ENCODE results near the gene TNS4. TPM values are rescaled to one million over a fixed set of nuclear protein-coding genes. Genes with fewer than 3 reads are reported as not detected.

The TNS4 gene
- total RNA-seq, 1 experiment from 2014 or later = 36.6 TPM

DNA sequence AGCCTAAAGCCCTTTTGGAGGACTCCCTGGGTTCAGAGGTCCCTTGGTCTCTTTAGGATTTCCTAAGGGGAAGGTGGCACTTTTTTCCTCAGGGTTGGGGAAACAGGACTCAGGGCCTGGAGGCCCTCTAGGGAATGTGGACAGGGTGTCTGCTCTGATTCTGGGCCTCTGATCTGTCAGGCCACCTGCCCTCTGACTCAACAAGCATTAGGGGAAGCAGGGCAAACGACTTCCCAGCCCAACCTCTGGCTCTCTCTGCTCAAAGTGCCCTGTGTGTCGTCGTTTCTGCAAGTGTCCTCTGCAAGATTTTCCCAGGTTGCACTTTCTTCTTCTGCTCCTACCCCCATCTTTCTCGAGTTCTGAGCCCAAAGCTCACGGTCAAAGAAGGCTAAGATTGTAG is 64.8 kb downstream of the TNS4 start:
- ChIA-PET RAD21 (ENCODE audit: low non-redundant PET in 1 of 2, low total read pairs in 2 of 2, uncharacterized antibody in 2 of 2, unreplicated experiment in 2 of 2) (no interaction called here), CTCF (interaction anchor here (1.5 kb wide), 1 partner anchor 11 kb away, joined by 3 read pairs; no protein-coding TSS in a partner anchor), POLR2A (no interaction called here)
- no peaks in the 10 kb centered on the region for H3K27me3 ChIP-seq (ENCODE audit: insufficient read depth, low read length)
- DNase-seq (ENCODE audit: low read depth, low spot score) (no peak), ATAC-seq (no peak)
- BruUV-seq (replicated peaks) = no TSS peak
- no peaks in the 10 kb centered on the region; a peak in 1 of 4 replicates for H3K4me1 ChIP-seq (ENCODE audit: control insufficient read depth in 1 of 2, insufficient read depth in 2 of 2, low read length in 2 of 2)
- intact Hi-C loops (cut with micrococcal nuclease) = no loop called here
- H3K9ac ChIP-seq (ENCODE audit: low read length) = no peak overlapping the region
- no peaks in the 10 kb centered on the region for H4K20me1 ChIP-seq (ENCODE audit: insufficient read depth)
- no peaks in the 10 kb centered on the region for H3K9me2 ChIP-seq (ENCODE audit: insufficient read depth)
- no peak overlapping the region for H3K4me3 ChIP-seq (replicated peaks in 1 of 2; ENCODE audit: low read depth in 1 of 2, low read length in 2 of 2)
- no peaks in the 10 kb centered on the region for H3K36me3 ChIP-seq (ENCODE audit: control insufficient read depth in 1 of 2, insufficient read depth in 2 of 2, low read length in 2 of 2)
- H3K79me2 ChIP-seq (ENCODE audit: insufficient read depth, low read length) = no peaks in the 10 kb centered on the region
- TF ChIP-seq CBX3 (IDR thresholded peaks at IDR 0.05; ENCODE audit: low read depth) (no peak), JUND (IDR thresholded peaks at IDR 0.05) (no peak)
- no peaks in the 10 kb centered on the region for H3K9me3 ChIP-seq (ENCODE audit: control insufficient read depth in 1 of 2, insufficient read depth in 1 of 2, low read depth in 1 of 2, low read length in 2 of 2)
- H3K4me2 ChIP-seq (ENCODE audit: low read length) = no peak overlapping the region
- no peak overlapping the region for H2AFZ ChIP-seq (ENCODE audit: low read depth, low read length, poor library complexity, severe bottlenecking)
- no peak overlapping the region for H3K27ac ChIP-seq (ENCODE audit: low read depth, low read length)

DNA sequence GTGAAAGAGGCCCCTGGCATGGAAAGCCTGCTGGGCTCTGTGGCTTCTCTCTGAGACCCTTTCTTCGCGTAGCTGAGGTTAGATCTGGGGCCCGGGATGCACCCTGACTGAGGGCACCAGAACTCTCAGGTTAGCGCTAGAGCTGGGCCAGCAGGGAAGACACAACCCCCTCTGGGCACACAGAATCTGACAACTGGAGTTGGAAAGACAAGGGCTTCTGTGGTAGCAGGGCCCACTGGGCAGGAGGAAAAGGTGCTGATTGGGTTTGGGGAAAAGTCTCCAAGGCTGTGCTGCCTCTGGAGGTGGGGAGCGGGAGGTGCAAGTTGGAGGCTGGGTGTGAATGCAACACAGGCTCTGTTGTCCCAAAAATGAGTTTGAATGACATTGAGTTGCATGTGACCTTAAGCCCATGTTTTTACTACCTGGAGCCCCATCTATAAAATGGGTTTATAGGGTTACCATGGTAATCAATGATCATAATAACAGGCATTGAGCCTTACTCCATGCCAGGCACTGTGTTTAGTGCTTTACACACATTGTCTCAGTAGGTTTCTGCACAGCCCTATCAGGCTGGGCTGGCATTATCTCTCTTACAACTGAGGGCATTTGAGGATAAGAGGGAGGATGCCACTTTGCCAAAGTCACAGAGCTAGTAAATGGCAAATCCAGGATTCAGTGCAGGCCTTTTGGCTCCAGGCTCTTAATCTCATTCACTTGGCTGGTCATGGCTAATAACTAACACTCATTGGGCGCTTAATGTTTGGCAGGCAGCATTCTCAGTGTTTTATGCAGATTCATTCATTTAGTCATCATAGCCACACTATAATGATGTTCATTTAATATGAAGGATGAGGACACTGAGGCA is 67.6 kb downstream of the TNS4 start:
- no peak overlapping the region for H3K9ac ChIP-seq (ENCODE audit: low read length)
- no peaks in the 10 kb centered on the region; a peak in 1 of 4 replicates for H3K4me1 ChIP-seq (ENCODE audit: control insufficient read depth in 1 of 2, insufficient read depth in 2 of 2, low read length in 2 of 2)
- no peak overlapping the region for H3K4me2 ChIP-seq (ENCODE audit: low read length)
- RAD21 ChIA-PET (ENCODE audit: low non-redundant PET in 1 of 2, low total read pairs in 2 of 2, uncharacterized antibody in 2 of 2, unreplicated experiment in 2 of 2) = no interaction called here
- H3K9me2 ChIP-seq (ENCODE audit: insufficient read depth) = no peaks in the 10 kb centered on the region
- CTCF ChIA-PET = interaction anchor here (1.6 kb wide), 1 partner anchor 16 kb away, joined by 6 read pairs; the partner anchor contains the start of gene TOP2A
- H3K36me3 ChIP-seq (ENCODE audit: control insufficient read depth in 1 of 2, insufficient read depth in 2 of 2, low read length in 2 of 2) = no peaks in the 10 kb centered on the region
- no peaks in the 10 kb centered on the region for H4K20me1 ChIP-seq (ENCODE audit: insufficient read depth)
- H3K27me3 ChIP-seq (ENCODE audit: insufficient read depth, low read length) = no peaks in the 10 kb centered on the region
- TF ChIP-seq EZH2 (IDR thresholded peaks at IDR 0.05) (no peak), TCF7L2 (IDR thresholded peaks at IDR 0.05; ENCODE audit: borderline replicate concordance, extremely low read depth, insufficient read depth, insufficient read length) (no peak), RAD21 (IDR thresholded peaks at IDR 0.05; ENCODE audit: low read depth) (peak; percentile 44; the same call in 1 of the 2 replicates), YY1 (IDR thresholded peaks at IDR 0.05; ENCODE audit: extremely low read depth, insufficient replicate concordance, low read depth, low read length) (no peak), SP1 (IDR thresholded peaks at IDR 0.05; ENCODE audit: low read depth) (no peak)
- TF ChIP-seq, protein P1, sequence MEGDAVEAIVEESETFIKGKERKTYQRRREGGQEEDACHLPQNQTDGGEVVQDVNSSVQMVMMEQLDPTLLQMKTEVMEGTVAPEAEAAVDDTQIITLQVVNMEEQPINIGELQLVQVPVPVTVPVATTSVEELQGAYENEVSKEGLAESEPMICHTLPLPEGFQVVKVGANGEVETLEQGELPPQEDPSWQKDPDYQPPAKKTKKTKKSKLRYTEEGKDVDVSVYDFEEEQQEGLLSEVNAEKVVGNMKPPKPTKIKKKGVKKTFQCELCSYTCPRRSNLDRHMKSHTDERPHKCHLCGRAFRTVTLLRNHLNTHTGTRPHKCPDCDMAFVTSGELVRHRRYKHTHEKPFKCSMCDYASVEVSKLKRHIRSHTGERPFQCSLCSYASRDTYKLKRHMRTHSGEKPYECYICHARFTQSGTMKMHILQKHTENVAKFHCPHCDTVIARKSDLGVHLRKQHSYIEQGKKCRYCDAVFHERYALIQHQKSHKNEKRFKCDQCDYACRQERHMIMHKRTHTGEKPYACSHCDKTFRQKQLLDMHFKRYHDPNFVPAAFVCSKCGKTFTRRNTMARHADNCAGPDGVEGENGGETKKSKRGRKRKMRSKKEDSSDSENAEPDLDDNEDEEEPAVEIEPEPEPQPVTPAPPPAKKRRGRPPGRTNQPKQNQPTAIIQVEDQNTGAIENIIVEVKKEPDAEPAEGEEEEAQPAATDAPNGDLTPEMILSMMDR (IDR thresholded peaks at IDR 0.05 in 2 of 3, conservative IDR thresholded peaks at IDR 0.05 in 1 of 3; ENCODE audit: borderline replicate concordance in 1 of 3, insufficient read depth in 1 of 3, low read depth in 2 of 3, low read length in 2 of 3) = peak; percentile 28 to 71 (median 71); a peak in 5 of 6 replicates
- H3K9me3 ChIP-seq (ENCODE audit: control insufficient read depth in 1 of 2, insufficient read depth in 1 of 2, low read depth in 1 of 2, low read length in 2 of 2) = no peaks in the 10 kb centered on the region
- intact Hi-C loops (cut with micrococcal nuclease) = no loop called here
- DNase-seq (ENCODE audit: low read depth, low spot score) (no peak), ATAC-seq (peak; percentile 96)
- H3K27ac ChIP-seq (ENCODE audit: low read depth, low read length) = no peak overlapping the region
- POLR2A ChIA-PET = no interaction called here
- H3K4me3 ChIP-seq (replicated peaks in 1 of 2; ENCODE audit: low read depth in 1 of 2, low read length in 2 of 2) = no peak overlapping the region
- H2AFZ ChIP-seq (ENCODE audit: low read depth, low read length, poor library complexity, severe bottlenecking) = peak overlapping the region; percentile 60
- BruUV-seq (replicated peaks) = no TSS peak
- H3K79me2 ChIP-seq (ENCODE audit: insufficient read depth, low read length) = no peaks in the 10 kb centered on the region
